ENCODE measurements around the gene KIAA1614.

Gene KIAA1614

DNA sequence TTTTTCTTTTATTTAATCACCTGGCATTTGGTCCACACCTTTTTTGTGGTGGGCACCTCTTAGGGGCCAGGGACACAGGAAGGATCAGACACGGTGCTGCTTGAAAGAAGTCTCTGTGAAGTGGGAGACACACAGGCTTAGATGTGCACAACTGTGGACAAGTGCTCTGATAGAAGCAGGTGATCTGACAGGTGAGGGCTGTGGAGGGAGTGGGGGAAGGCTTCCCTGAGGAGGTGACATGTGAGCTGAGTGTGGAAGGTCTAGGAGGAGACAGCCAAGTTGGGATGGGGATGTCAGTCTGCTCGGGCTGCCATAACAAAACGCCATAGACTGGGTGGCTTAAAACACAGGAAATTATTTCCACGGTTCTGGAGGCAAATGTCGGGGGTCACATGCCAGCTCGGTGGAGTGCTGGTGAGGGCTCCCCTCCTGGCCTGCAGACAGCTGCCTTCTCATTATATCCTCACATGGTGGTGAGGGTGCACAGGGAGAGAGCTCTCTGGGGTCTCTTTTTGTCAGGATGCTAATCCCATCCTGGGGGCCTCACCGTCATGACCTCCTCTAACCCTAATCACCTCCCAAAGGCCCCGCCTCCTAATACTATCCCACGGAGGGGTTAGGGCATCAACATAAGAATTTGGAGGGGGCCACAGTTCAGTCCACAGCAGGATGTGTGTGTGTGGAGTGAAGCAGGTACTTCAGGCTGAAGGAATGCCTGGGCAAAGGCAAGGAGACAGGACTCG, 5.2 kb upstream of the KIAA1614 start:
- no peak for DNase-seq

DNA sequence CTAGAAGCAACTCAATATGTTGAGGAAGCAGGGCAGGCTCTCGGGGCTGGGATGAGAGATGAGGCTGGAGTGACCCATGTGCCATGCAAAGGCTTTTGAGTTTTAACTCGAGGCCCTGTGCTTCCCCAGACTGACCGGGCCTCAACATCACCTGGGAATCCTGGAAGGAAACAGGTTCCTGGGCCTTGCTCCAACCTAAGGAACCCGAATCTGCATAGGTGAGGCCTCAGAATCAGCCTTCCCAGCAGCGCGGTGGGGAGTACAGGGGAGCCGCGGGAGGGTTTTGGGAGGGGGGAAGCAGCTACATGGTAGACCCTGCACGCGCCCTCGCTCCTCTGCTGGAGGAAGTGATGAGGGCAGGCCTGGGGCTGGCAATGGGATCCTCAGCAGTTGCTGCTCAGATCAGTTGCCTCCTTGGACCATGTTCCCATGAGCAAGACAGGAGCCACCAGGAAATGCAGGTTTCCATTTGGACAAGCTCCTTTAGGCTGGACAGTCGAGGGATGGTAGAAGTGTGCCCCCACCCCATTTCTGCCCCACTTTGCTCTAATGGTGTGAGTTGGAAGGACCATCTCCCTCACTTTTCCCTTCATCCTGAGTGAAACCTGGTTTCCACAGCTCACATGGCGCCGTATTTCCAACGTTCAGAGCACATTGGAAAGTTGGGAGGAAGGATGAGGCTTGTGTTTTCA, 4.5 kb upstream of the KIAA1614 start:
- DNase-seq = no peak

DNA sequence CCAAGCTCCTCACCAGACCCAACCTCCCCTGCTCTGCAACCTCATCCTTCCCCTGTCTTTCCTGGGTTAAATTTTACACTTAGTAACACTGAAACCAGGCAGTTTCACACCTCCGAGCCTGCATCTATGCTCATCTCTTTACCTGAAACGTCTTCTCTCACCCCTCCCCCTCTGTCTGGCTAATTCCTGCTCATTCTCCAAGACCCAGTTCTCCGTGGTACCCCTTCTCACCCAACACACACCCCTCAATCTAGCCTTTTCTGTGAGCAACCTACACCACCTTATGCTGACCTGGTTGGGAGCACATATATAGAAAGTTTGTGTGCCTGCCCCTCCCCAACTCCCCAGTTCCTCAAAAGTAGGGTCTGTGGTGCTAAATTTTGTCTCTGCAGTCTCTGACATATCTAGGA, 3.7 kb upstream of the KIAA1614 start:
- DNase-seq = no peak

DNA sequence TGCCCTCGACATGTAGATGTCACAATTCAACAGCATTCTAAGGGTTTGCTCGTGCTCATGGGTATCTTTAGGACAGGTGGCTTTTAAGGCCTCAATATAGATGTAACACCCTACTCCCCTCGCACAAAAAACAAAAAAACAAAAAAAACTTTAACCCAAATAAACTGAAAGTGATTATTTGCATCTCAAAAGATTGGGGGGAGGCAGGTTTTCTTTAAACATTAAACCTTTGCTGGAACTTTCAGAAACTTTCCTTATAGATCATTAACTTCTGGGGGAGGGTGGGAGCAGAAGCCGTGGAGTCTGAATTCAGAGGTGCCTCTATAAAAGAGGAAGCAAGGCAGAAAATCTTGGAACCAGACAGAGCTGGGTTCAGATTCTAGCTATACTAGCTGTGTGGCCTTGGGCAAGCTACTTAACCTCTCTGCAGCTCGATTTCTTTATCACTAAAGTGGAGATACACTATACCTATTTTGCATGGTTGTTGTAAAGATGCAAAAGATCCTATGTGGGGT, 3.2 kb upstream of the KIAA1614 start:
- DNase-seq = no peak

DNA sequence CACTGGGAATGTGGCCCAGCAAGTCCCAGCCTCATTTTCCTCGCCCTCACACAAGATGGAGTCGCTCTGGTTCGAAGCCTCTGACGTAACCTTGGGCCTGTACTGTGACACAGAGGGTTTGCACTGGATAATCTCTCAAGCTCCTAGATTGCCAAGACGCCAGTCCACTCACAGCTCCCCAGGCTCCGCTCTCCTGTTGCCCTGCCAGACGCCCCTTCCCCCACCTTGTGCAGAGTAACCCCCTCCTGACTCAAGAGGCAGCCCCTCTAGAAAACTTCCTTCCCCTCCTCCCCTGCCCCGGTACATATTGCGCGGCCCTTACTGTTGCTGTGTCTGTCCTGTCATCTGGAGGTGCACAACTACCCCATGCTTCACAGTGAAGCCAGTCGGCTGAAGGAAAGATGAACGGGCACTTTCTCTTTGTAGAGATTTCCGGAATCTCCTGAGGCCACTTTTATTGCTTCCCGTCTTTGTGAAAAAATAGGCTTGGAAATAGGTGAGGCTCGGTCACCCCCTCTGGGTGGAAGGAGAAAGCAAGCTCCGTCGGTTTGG, 981 bp upstream of the KIAA1614 start:
- DNase-seq = no peak

DNA sequence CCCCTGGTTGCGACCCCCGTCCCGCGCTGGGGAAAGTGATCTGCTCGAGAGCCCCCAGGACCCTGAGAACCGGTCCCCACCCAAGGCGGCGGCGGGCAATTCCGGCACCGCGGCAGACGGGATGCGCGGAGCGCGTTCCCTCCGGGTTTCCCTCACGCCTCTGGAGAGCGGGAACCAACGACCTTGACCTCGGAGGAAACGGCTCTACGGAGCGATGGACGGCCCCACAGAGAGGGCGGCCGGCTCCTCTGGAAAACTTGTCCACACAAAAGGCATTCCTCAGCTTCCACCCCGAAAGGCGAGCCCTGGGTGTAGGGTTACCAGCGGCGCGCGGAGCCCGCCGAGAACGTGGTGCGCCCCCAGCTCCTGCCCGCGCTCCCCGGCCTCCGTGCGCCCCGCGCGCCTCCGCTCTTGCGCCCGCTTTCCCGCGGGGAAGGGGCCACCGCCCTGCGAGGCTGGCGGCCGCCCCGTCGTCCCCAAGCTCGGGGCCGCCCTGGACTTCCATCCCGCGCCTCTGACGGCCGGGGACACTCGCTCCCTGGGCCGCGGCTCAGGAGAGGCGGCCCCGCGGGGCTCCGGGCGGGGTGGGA, 391 bp upstream of the KIAA1614 start:
- no peak for DNase-seq

DNA sequence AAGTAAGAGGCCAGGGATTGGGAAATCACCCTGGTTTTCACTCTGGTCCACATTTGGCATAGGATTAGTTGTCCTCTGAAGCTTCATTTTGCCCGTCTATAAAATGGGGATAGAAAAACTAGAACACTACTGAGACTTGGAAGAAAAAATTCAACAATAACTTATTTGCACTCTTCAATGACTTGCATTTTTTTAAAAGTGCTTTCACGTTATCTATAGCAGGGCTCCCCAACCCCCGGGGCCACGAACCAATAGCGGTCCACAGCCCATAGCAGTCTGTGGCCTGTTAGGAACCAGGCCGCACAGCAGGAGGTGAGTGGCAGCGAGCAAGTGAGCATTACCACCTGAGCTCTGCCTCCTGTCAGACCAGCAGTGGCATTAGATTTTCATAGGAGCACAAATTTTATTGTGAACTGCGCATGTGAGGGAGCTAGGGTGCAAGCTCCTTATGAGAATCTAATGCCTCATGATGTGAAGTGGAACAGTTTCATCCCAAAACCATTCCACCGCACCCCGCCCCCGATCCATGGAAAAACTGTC, 2.8 kb downstream of the KIAA1614 start:
- DNase-seq = no peak

DNA sequence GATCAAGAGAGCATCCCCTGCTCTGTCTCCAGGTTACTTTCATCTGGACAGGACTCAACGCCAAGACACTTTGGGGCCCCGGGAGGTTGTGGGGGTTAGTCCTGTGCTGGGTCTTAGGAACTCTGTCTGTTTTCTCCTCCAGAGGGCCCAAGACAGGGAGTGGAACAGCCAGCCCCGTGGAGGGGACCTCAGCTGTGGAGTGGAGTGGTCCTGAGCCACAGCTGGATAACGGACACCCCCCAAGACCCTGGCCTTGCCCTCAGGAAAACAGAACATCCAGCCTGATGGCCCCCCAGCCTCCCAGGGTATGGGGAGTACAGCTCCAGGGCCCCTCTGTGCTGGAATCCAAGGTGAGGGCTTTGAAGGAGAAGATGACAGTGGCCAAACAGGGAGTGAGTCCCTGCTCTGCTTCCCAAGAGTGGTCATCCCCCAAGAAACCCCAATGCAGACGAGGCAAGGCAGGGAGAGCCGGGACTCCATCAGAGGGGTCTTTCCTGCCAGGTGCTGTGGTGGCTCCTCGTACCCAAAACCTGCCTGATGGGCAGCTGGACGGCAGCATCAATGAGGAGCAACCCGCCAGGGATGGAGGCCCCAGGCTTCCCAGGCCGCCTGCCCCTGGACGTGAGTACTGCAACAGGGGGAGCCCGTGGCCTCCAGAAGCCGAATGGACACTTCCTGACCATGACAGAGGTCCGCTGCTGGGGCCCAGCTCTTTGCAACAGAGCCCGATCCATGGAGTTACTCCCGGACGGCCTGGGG, 3.5 kb downstream of the KIAA1614 start:
- DNase-seq = no peak

DNA sequence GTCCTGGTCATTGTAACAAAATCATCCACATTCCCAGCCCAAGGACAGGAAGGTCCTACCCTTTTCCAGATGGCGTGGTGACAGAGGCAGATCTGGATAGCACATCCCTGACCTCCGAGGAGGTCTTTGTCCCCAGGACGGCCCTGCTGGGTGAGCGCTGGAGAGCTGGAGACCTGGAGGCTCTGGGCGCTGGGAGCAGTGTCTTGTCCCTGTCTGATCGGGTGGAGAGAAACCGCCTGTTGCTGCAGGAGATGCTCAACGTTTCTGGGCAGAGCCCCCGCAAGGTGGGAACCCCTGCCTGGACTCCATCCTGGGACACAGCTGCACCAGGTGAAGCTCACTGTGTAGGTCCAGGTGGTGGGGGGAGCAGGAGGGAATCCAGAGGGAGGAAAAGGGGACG, 4.1 kb downstream of the KIAA1614 start:
- DNase-seq = no peak

DNA sequence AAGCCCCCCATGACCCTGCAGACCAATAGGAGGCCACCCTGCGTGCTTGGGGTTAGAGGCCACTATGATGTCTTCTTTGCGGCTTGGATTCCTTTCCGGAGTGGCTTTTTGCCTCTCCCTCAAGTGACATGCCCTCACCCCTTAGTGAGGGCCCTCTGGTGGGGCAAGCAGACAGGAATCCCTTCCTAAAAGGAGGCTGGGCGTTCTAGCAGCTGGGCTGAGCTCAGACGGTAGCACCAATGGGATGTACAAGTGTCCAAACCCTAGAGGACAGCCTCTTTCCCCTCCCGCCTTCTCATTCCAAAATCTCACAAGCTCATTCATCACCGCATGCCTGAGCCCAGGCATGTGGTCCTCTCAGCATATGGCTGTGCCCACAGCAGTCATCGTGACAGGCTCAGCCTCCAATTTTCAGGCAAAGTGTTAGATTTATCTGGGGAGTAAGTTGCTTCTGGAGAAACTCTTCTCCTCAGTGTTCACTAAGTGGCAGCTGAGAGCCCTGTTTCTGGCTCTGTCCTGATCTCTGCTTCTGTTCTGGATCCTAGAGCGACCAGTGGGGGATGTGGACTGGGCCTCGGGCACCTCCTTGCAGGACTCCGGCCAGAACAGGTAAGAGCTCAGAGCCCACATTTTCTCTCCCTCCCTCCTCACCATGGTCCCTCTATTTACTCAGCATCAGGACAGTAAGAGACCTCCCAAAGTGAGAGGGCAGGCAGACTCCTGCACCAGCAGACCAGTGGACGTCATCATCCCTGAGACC, 4.8 kb downstream of the KIAA1614 start:
- DNase-seq = no peak

DNA sequence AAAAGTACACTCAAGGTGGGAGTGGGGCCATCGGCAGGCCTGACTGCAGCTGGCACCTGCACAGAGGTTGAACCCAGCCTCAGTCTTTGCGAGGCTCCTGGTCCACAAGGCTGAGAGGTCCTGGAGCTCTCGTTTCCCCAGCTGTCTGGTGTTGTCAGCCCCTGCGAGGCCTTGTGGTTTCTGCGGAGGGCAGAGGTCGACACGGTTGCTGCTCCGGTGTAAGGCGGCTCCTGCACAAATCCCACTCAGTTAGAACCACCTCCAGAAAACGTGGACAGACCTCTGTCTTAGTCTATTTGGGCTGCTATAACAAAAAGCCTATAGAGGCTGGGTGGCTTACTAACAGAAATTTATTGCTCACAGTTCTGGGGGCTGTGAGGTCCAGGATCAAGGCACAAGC, 5.8 kb downstream of the KIAA1614 start:
- no peak for DNase-seq

DNA sequence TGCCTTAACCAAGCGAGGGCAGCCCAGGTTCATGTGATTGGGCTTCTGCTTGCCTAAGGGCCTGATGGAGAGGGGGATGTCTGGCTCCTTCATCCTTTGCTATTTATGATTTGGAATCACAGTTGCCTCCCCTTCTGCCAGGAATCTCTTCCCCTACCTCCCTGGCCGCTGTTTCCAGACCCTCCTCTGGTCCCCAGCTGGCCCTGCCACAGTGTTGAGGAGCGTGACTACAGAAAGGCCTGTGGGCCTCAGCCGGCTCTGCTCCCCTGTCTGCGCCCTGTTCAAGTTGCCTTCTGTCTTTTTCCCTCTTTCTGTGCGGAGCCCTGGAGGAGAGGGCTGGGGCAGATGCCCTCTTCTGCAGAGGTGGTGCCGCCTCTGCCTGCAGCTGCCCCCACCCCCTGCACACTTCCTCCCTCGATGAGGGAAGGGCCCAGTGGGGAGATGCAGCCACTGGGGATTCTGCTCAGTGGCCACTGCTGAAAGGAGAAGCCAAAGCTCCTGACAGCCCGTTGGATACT, 6.5 kb downstream of the KIAA1614 start:
- DNase-seq = no peak

DNA sequence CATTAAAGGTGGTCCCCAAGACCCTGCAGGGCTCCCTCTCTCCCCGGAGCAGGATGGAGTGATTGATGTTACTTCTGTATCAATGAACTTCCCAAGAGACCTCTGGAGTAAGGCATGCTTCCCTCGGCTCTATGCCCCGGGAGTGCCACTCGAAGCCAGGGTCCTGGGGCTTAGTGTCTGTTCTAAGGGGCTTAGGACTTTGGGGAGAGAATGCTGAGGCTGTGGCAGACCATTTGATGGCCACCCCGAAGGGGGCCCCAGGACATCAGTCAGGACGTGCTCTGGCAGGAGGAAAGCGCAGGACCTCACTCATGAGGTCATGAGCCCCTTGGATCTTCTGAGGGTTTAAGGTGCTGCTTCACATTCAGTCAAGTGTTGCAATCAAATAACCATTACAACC, 7.5 kb downstream of the KIAA1614 start:
- no peak for DNase-seq

DNA sequence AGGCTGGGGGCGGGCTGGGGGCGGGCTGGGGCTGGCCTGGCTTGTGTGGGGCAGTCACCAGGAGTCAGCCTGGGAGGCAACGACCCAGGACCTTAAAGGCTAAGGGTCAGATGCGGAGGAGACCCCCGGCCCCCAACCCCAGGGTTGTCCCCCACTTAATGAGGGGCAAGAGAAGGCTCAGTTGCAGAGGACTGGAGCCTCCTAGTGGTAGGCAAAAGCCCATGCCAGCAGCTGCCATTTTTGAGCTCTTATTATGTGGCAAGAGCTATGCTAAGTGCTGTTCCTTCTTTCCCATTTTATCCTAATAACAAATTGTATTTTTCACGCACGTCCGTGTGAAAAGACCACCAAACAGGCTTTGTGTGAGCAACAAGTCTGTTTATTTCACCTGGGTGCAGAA, 8.0 kb downstream of the KIAA1614 start:
- DNase-seq = no peak

DNA sequence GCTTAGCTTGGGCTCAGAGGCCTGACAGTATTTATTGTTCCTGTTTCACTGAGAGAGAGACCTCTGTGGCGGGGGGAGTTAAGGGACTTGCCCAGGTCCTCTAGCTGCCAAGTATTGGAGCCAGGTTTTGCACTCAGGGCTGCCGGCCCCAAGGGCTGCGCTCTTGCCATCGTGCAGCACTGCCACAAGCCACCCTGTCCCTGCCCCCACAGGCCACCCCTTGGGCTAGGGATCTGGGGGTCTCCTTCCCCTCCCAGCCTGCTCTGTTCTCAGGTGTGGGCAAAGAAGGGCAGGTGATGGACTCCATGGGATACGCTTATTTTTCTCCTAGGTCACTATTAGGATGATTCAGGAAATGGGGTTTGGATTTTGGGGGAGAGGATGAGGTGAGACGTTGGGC, 8.7 kb downstream of the KIAA1614 start:
- DNase-seq = no peak

DNA sequence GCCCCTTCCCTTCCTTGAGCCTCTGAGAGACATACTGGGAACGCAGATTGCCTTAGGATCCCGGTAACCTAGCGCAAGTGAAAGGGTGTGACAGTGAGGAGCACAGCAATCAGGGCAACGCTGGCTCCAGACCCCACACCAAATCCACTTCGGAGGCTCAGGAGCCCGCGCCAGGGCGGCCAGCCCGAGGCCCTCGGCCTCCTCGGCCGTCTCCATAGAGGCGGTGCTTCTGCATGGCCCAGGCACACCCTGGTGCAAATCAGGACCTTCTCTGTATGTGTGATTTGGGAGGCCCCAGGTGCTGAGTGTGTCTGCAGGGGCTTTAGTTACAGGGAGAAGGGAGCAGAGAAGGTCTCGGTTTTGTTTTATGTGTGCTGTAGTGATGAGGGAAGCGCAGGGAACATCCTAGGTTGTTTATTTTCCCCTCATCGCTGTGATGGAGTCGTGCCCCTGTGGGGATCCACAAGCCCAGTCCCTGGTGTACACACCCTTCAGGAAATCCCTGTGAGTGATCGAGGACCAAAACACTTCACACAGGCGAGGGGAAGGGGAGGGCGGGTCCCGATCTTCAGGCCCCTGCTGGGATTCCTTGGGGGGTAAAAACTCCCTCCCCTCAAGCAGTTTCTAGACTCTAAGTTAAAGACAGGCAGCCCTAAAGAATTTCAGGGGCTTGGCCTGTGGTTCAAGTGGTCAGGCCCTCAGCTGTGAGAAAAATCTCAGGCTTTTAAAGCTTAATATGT, 9.4 kb downstream of the KIAA1614 start:
- no peak for DNase-seq

DNA sequence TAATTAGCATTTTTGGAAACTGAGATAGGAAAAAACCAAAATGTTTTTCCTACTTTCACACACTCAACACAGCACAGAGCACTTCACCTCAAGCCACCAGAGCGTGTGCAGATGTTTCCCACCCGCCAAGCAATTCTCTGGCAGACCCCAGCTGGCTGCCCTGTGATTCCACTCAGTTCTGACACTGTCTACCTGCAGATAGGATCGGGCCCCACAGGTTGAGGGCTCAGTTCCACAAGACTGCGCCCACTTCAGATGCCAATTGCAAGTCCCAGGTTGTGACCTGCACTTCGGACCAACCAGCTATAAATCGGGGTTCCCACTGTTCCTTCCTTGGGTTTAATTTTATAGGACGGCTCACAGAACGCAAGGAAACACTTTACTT, 9.9 kb downstream of the KIAA1614 start:
- no peak for DNase-seq

DNA sequence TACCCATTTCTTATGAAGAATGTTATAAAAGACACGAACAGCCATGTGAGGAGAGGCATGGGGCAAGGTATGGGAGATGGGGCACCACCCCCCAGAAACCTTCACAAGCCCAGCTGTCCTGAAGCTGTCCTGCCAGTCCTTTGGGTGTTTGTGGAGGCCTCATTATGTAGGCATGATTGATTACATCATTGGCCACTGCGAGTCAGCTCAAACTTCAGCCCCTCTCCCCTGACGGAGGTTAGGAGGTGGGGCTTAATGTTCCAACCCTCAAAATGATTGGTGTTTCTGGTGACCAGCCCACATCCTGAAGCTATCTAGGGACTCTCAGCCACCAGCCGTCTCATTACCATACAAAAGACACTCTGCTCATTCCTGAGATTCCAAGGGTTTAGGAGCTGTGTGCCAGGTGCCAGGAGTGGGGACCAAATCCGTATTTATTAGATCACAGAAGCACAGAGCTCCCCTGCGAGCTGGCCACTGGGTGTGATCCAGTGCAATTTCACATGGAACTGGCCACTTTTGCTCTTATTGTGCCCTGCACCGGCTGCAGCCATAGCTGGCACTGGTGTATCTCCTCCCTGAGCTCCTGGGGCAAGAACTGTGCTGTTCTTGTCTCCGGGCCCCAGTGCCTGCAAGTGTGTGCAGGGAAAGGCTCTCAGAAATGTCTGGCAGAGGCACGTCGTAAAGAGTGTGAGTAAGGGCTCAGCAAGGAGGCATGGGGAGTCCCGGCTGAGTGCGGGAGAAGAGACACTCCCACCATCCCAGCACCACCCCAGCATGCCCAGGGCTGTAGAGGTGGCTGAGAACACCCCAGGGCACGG, 10.5 kb downstream of the KIAA1614 start:
- DNase-seq = no peak

DNA sequence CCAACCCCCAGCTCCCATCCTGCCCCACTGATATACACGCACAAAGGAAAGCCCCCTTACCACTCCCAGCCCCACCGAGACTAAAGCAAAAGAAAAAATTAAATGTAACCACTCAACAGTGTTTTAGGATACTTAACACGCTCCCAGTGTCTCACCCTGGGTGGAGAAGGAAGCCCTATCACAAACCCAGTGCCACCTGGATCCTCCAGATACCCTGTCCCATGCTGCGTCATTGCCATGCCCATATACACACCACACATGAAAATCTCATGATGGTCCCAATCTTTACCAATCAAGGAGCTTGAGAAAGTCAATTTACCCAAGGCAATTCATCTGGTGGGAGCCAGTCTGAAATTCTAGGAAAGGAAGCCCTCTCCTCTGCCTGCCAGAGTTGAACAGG, 11.2 kb downstream of the KIAA1614 start:
- no peak for DNase-seq

DNA sequence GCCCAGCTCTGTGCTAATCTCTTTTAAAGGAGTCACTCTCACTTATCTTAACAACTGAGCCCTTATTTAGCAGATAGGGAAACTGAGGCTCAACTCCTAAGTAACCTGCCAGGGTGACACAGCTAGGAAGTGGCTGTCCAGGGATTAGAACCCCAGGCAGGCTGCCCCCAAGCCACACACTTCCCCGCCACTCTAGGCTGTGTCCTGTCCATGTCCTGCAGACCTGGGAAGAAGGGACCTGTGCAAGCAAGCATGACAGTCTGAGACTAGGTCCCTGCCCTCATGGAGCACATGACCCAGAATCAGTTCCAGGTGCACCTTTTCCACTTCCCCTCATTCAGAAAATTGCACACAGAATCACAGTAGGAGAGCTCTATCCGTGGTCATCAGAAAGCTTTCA, 12.2 kb downstream of the KIAA1614 start:
- no peak for DNase-seq
